HepG2 (cell line): Measurements from ENCODE around the gene DROSHA.

Experiments
- CEBPB ChIP-seq: IDR thresholded peaks from 2 replicates; pipeline ENCODE4 v1.6.1; 2011; ENCODE audit warnings: low read depth, low read length, improper control_type of control experiment, borderline replicate concordance
- HNRNPL ChIP-seq: fragments of 200-400 bp; formaldehyde crosslinking; IDR thresholded peaks from 2 replicates; pipeline ENCODE4 v1.6.1; 2017; ENCODE audit warnings: mild to moderate bottlenecking, low read depth, low read length
- PREB ChIP-seq: sonication (generic); formaldehyde crosslinking; IDR thresholded peaks from 2 replicates; pipeline ENCODE4 v1.4.0; 2020; ENCODE audit warnings: missing genetic modification reagents
- RFX5 ChIP-seq: IDR thresholded peaks from 2 replicates; pipeline ENCODE4 v1.6.1; 2011; ENCODE audit warnings: low read depth, low read length, improper control_type of control experiment
- ZFYVE20 ChIP-seq: sonication (generic); formaldehyde crosslinking; IDR thresholded peaks from 2 replicates; pipeline ENCODE4 v1.8.0; 2023; ENCODE audit warnings: low read depth, mild to moderate bottlenecking, moderate library complexity, missing genetic modification reagents, borderline replicate concordance
- ZNF644 ChIP-seq: IDR thresholded peaks from 2 replicates; pipeline ENCODE4 v1.6.1; 2016; ENCODE audit warnings: low read depth
- ZNF704 ChIP-seq: sonication (generic); formaldehyde crosslinking; IDR thresholded peaks from 2 replicates; pipeline ENCODE4 v1.8.1; 2023; ENCODE audit warnings: mild to moderate bottlenecking, inconsistent platforms, moderate library complexity, missing genetic modification reagents, borderline replicate concordance

GRCh38 chr5:31487506-31487905 is 44.4 kb downstream of the DROSHA start:
- TF ChIP-seq ZNF704 (CRISPR knock-in tag), result no peak
- TF ChIP-seq HNRNPL, result no peak
- TF ChIP-seq ZNF644, result no peak
- TF ChIP-seq ZFYVE20 (CRISPR knock-in tag), result no peak
- TF ChIP-seq PREB (CRISPR knock-in tag), result no peak
- TF ChIP-seq CEBPB, result no peak
- no peak for TF ChIP-seq RFX5
